GM12865 (cell line): ENCODE measurements around the gene CNOT3.
A peak's percentile ranks its signal among the peaks of the same experiment; 100 is the strongest.

Experiments
- DNase-seq: peaks from one replicate; pipeline ENCODE4 v3.0.0; 2010; ENCODE audit warnings: low read depth
- H3K4me3 ChIP-seq: 2 replicates; pipeline ENCODE4 v1.5.1; 2011; ENCODE audit warnings: mild to moderate bottlenecking, low read depth, low read length, control low read depth
- TF ChIP-seq, protein P1 (sequence below): IDR thresholded peaks from 2 replicates; pipeline ENCODE4 v1.5.1; 2011; ENCODE audit warnings: low read length, control low read depth, low read depth, inconsistent platforms; ENCODE audit not compliant: insufficient read depth; ENCODE audit errors: missing control alignments

Gene CNOT3

DNA sequence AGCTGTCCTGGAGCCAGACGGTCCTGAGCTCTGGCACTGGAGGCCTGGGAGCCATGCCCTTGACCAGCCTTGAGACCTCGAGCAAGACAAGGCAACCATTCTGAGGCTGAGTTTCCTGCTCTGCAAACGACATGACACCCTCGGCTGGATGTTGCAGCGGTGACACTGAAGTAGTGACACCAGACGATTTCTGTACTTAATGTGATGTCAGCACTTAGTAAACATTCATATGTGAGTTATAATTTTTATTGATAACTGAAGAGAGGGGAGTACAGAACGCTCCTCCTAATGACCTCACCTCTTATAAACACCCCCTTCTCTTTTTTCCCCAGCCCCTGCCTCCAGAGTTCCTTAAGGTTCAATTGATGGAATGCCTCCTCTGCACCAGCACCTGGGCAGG lies 29.1 kb upstream of the CNOT3 start:
- TF ChIP-seq, protein P1, sequence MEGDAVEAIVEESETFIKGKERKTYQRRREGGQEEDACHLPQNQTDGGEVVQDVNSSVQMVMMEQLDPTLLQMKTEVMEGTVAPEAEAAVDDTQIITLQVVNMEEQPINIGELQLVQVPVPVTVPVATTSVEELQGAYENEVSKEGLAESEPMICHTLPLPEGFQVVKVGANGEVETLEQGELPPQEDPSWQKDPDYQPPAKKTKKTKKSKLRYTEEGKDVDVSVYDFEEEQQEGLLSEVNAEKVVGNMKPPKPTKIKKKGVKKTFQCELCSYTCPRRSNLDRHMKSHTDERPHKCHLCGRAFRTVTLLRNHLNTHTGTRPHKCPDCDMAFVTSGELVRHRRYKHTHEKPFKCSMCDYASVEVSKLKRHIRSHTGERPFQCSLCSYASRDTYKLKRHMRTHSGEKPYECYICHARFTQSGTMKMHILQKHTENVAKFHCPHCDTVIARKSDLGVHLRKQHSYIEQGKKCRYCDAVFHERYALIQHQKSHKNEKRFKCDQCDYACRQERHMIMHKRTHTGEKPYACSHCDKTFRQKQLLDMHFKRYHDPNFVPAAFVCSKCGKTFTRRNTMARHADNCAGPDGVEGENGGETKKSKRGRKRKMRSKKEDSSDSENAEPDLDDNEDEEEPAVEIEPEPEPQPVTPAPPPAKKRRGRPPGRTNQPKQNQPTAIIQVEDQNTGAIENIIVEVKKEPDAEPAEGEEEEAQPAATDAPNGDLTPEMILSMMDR: no peak
- H3K4me3 ChIP-seq: no peak overlapping the region

DNA sequence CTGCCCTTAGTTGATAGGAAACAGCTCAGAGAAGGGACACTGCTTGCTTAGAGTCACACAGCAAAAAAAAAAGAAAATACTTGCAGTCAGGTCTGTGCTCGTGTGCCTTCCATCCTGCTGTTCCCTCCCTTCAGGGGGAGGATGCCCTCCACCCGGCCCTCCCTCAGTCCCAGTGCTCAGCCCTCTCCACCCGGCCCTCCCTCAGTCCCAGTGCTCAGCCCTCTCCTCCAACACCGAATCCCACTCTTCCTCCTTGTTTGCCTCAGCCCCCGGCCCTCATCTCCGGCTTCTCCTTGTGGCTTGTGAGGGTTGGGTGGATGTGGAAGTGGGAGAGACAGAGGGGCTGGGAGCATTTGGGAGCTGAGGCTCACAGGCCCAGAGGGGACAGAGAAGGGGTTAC lies 27.9 kb upstream of the CNOT3 start:
- DNase-seq: no peak
- TF ChIP-seq, protein P1: no peak
- H3K4me3 ChIP-seq: no peak overlapping the region

More for the DNA sequence above, 29.1 kb upstream of the CNOT3 start:
- DNase-seq: peak; percentile 1

DNA sequence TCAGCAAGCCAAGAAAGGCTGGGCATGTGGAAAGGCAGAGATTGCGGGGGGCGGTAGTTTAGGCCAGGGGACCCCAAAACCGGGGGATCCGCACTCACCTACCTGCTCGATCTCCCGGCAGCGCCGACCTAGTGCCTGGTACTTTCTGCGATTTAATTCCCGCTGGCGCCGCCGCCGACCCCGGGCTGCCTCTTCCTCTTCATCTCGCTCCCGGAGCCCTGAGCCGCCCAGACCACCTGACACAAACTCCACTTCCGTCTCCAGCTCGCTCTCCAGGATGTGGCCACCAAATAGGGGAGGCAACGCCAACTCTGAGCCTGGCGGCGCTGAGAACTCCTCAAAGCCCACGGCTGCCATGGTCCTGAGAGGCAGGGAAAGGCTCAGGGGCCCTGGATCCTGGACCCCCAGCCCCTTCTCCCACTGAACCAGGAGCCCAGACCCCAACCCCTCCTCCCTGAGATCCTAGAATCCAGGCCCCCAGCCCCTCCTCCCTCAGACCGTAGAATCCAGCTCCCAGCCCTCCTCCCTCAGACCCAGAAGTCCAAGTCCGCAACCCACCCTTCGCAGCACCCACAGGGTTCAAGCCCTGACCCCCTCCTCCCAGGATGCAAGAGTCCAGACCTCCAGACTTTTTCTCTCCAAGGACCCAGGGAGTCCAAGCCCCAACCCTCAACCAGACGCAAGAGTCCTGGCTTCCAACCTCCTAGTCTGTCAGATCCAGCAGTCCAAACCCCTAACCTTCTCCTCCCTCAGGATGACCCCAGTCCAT lies 23.0 kb upstream of the CNOT3 start:
- DNase-seq: peak; percentile 72
- H3K4me3 ChIP-seq: peak overlapping the region; percentile 76
- TF ChIP-seq, protein P1: no peak

DNA sequence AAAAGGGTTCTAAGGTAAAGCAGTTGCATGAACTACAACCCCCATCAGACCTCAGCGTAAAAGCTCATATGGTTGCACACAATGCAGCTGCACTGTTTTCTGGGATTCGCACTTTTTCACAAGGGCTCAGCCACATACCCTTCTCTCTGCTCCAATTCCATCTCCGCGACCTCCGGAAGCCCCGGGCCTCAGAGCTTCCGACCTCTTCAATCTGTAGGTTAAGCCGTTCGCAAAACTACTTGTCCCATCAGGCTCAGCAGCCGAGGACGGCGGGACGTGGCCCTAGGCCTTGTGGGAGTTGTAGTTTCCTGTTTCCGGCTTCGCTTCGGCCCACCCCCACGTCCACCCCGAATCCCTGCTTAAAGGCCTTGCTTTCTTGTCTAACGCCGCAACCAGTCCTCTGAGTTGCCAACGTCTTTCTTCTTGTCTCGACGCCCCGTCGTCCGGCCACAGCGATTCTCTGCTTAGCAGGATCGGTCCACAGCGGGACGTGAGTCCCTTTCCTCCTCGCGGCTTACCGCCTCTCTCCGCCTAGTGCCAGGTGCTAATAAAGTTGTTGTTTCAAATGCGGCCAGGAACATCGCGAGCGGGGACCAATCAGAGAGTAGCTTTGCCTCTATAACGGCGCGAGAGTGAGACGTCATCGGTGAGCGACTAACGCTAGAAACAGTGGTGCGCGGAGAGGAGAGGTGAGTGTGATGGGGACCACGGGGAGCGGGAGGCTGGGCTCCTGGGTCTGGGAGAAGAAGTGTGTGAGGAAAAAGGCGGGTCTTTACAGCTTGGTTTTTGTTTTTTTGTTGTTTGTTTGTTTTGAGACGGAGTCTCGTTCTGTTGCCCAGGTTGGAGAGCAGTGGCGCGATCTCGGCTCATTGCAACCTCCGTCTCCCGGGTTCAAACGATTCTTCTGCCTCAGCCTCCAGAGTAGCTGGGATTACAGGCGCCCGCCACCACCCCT lies 22.2 kb upstream of the CNOT3 start, which contains the start of the genes PRPF31 and TFPT:
TSS of gene PRPF31 (plus strand) at position 646 of the 955 bp plus-strand sequence. CDS start 2,525 bp downstream, outside the sequence.
TSS of gene TFPT (minus strand) at position 549 of the 955 bp plus-strand sequence. CDS start at position 161, 388 bp downstream.
- TF ChIP-seq, protein P1: no peak
- DNase-seq: peak; percentile 98
- H3K4me3 ChIP-seq: peak within 1 kb of the TSS; percentile 76

DNA sequence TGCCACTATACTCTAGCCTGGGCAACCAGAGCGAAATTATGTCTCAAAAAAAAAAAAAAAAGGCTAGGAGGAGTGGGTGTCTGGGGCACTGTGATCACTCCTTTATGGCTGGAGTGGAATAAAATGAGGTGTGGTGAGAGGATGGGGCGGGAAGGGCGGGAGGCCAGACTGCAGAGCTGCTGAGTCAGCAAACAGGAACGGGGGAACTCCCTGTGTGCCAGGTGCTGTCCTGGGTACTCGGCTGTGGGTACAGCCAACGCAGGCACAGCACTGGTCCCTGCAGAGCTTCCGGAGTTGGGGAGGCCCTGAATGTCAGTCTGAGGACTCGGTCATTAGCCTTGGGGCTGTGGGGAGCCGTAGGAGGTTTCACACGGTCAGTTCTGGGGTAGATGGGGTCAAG lies 16.3 kb upstream of the CNOT3 start:
- DNase-seq: no peak
- TF ChIP-seq, protein P1: no peak

DNA sequence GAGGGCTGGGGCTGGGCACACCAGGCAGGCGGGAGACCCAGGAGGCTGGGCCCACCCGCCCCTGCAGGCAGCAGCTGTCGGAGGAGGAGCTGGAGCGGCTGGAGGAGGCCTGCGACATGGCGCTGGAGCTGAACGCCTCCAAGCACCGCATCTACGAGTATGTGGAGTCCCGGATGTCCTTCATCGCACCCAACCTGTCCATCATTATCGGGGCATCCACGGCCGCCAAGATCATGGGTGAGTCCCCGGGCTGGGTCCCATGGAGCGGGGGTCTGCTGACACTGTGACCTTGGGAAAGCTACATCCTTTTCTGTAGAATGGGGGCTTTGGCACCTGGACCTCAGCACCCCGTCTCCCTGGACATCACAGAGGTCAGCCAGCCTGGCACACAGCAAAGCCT lies 13.9 kb upstream of the CNOT3 start:
- TF ChIP-seq, protein P1: no peak
- DNase-seq: no peak
- no peak overlapping the region for H3K4me3 ChIP-seq

More for the DNA sequence above, 16.3 kb upstream of the CNOT3 start:
- H3K4me3 ChIP-seq: no peak overlapping the region
